Testis (tissue), 2 donors: ENCODE data around the gene RASIP1.

Experiments used
- POLR2A ChIP-seq: fragments of 450-650 bp; IDR thresholded peaks from one replicate; pipeline ENCODE4 v1.6.1; 2017; ENCODE audit warnings: antibody characterized with exemption, mild to moderate bottlenecking, moderate library complexity
- TF ChIP-seq, protein P1 (sequence below), 3 experiments: fragments of 450-650 bp in 2 of 3; fragments of 200-600 bp in 1 of 3; sonication (generic) in 1 of 3; IDR thresholded peaks; one replicate each; pipeline ENCODE4 v1.5.1; 2016 to 2019; ENCODE audit warnings: antibody characterized with exemption in 3 of 3, mild to moderate bottlenecking in 2 of 3, moderate library complexity in 1 of 3

DNA sequence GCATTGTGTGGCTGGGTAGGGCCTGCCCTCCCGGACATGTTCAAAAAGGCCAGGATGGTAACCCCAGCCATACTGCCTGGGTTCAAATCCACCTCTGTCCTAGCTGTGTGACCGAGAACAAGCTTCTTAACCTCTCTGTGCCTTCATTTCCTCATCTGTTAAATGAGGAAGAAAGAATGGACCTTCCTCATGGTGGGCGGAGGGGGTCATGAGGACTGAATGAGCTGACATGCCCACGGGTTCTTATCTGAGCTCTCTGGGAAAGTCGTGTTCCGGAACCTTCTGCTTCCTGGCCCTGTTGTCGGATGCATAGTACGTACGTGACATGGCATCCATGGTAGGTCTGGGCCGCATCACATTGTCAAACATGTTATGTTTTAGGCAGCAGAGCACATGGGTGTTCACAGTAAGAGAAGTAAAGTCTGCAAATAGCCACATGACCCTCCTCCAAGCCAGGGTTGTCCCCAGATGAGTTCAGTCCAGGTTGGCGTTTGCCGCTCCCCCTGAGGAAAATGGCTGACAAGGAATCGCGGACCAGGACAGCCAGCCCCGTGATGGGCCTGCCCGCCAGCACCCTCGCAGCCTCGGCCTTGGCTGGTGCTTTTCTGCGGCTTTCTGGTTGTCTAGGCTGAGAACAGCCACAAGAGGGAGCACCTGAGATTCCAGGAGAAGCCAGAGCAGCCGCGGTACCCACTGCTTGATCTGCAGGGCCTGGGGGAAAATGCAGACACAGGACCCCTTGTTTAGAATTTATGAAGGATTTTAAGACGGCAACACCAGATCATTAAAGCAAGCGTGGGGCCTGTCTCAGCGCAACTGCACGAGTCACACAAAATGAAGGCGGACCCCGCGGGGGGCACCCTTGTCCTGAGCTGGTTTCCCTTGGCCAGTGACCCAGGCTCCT is 65.2 kb downstream of the RASIP1 start:
- TF ChIP-seq, protein P1, sequence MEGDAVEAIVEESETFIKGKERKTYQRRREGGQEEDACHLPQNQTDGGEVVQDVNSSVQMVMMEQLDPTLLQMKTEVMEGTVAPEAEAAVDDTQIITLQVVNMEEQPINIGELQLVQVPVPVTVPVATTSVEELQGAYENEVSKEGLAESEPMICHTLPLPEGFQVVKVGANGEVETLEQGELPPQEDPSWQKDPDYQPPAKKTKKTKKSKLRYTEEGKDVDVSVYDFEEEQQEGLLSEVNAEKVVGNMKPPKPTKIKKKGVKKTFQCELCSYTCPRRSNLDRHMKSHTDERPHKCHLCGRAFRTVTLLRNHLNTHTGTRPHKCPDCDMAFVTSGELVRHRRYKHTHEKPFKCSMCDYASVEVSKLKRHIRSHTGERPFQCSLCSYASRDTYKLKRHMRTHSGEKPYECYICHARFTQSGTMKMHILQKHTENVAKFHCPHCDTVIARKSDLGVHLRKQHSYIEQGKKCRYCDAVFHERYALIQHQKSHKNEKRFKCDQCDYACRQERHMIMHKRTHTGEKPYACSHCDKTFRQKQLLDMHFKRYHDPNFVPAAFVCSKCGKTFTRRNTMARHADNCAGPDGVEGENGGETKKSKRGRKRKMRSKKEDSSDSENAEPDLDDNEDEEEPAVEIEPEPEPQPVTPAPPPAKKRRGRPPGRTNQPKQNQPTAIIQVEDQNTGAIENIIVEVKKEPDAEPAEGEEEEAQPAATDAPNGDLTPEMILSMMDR (IDR thresholded peaks at IDR 0.05) = peak; percentile 72 to 85 (median 83)
- TF ChIP-seq POLR2A = no peak
